ENCODE data around the gene MAFG.

GRCh38 chr17:81968850-81969812, 41.6 kb upstream of the MAFG start:
- TF ChIP-seq POLR2A (IDR thresholded peaks at IDR 0.05) = no peak
- TF ChIP-seq CTCF (IDR thresholded peaks at IDR 0.05 in 4 of 5, conservative IDR thresholded peaks at IDR 0.05 in 1 of 5) = no peak

Measured in gastrocnemius medialis (tissue), 4 donors.